Skin epidermis (tissue), 12 donors: ENCODE data around the gene TCEAL1.
A peak's percentile ranks its signal among the peaks of the same experiment; 100 is the strongest.
"Not testable (repeated sequence)": the region's sequence is repeated elsewhere in the genome, so short reads cannot be mapped to it uniquely, and the experiment has no call there.

Experiments used
- H3K27ac ChIP-seq, 21 experiments: fragments of 200-600 bp; sonication (generic) in 11 of 21; one replicate each; pipeline ENCODE4 v1.5.0; 2020; ENCODE audit warnings: mild to moderate bottlenecking in 3 of 21, inconsistent platforms in 2 of 21, moderate library complexity in 2 of 21
- H3K4me3 ChIP-seq, 7 experiments: fragments of 200-600 bp; sonication (generic) in 2 of 7; one replicate each; pipeline ENCODE4 v1.5.0; 2020; ENCODE audit warnings: inconsistent platforms in 2 of 7, mild to moderate bottlenecking in 2 of 7, moderate library complexity in 1 of 7

TCEAL1 gene

GRCh38 chrX:103629318-103630170 is 769 bp downstream of the TCEAL1 start:
- peak overlapping the region; percentile 45 to 69 (median 57) for H3K4me3 ChIP-seq
- peak overlapping the region in 20 of 21 experiments; percentile 52 to 91 (median 86) for H3K27ac ChIP-seq

- Histone ChIP-seq H3K27ac (peak overlapping the region in 18 of 21 experiments; percentile 73 to 91 (median 86)), H3K4me3 (peak overlapping the region; percentile 45 to 69 (median 57))
These were observed 1.4 kb downstream of the TCEAL1 start for GRCh38 chrX:103630171-103630511.

- H3K4me3 ChIP-seq, result no peak overlapping the region
- H3K27ac ChIP-seq, result no peak overlapping the region
These were observed 2.4 kb downstream of the TCEAL1 start for GRCh38 chrX:103631145-103631544.

- Histone ChIP-seq H3K4me3 (no peak overlapping the region), H3K27ac (no peak overlapping the region)
These were observed 6.7 kb downstream of the TCEAL1 start for GRCh38 chrX:103635436-103635835.

GRCh38 chrX:103637604-103638338 is 9.0 kb downstream of the TCEAL1 start:
- no peak overlapping the region for H3K27ac ChIP-seq
- no peak overlapping the region for H3K4me3 ChIP-seq

- not testable (repeated sequence) for H3K4me3 ChIP-seq
These were observed 9.9 kb downstream of the TCEAL1 start for GRCh38 chrX:103638479-103639346.

GRCh38 chrX:103640401-103641155 is 11.8 kb downstream of the TCEAL1 start:
- H3K27ac ChIP-seq, result no peak overlapping the region
- H3K4me3 ChIP-seq, result no peak overlapping the region

More at GRCh38 chrX:103638479-103639346, 9.9 kb downstream of the TCEAL1 start:
- not testable (repeated sequence) for H3K27ac ChIP-seq

GRCh38 chrX:103644125-103644524 is 15.3 kb downstream of the TCEAL1 start:
- no peak overlapping the region for H3K4me3 ChIP-seq
- H3K27ac ChIP-seq, result no peak overlapping the region

GRCh38 chrX:103647630-103648029 is 18.9 kb downstream of the TCEAL1 start:
- H3K4me3 ChIP-seq, result no peak overlapping the region
- no peak overlapping the region for H3K27ac ChIP-seq

- Histone ChIP-seq H3K4me3 (no peak overlapping the region), H3K27ac (no peak overlapping the region)
These were observed 22.5 kb downstream of the TCEAL1 start for GRCh38 chrX:103651151-103651773.

GRCh38 chrX:103655230-103656000 is 26.6 kb downstream of the TCEAL1 start:
- not testable (repeated sequence) for H3K27ac ChIP-seq, H3K4me3 ChIP-seq

- Histone ChIP-seq H3K4me3 (no peak overlapping the region), H3K27ac (no peak overlapping the region)
These were observed 27.8 kb downstream of the TCEAL1 start for GRCh38 chrX:103656617-103657016.

- not testable (repeated sequence) for H3K4me3 ChIP-seq, H3K27ac ChIP-seq
These were observed 28.3 kb downstream of the TCEAL1 start for GRCh38 chrX:103657066-103657465.

GRCh38 chrX:103658681-103659433 is 30.1 kb downstream of the TCEAL1 start:
- H3K27ac ChIP-seq, result no peak overlapping the region

GRCh38 chrX:103659460-103659859 is 30.7 kb downstream of the TCEAL1 start:
- not testable (repeated sequence) for H3K27ac ChIP-seq, H3K4me3 ChIP-seq

More at GRCh38 chrX:103658681-103659433, 30.1 kb downstream of the TCEAL1 start:
- no peak overlapping the region for H3K4me3 ChIP-seq

GRCh38 chrX:103663981-103664762 is 35.4 kb downstream of the TCEAL1 start:
- Histone ChIP-seq H3K27ac (no peak overlapping the region), H3K4me3 (no peak overlapping the region)
